Gastrocnemius medialis (tissue), 4 donors: ENCODE data around the gene DISC1.

Experiments
- CTCF ChIP-seq, 5 experiments: fragments of 450-650 bp in 3 of 5; fragments of 200-600 bp in 2 of 5; sonication (generic) in 2 of 5; IDR thresholded peaks in 4 of 5; conservative IDR thresholded peaks in 1 of 5; 1 replicate in 4 of 5; 2 replicates in 1 of 5; pipeline ENCODE4 v1.5.1; 2016 to 2019; ENCODE audit warnings: antibody characterized with exemption in 5 of 5, mild to moderate bottlenecking in 3 of 5, moderate library complexity in 3 of 5
- POLR2A ChIP-seq, 2 donors: fragments of 450-650 bp; IDR thresholded peaks; one replicate each; pipeline ENCODE4 v1.6.1; 2017; ENCODE audit warnings: antibody characterized with exemption in 2 of 2, mild to moderate bottlenecking in 2 of 2, moderate library complexity in 2 of 2

GRCh38 chr1:232014941-232015340, 388.4 kb downstream of the DISC1 start:
- TF ChIP-seq CTCF (IDR thresholded peaks at IDR 0.05 in 4 of 5, conservative IDR thresholded peaks at IDR 0.05 in 1 of 5) (no peak), POLR2A (IDR thresholded peaks at IDR 0.05) (no peak)
